Measurements from ENCODE around the gene SMYD3. TPM values are rescaled to one million over a fixed set of nuclear protein-coding genes. Genes with fewer than 3 reads are reported as not detected.

SMYD3 gene
- polyA plus RNA-seq, 1 donor from 2014 or later = 48.6 TPM

DNA sequence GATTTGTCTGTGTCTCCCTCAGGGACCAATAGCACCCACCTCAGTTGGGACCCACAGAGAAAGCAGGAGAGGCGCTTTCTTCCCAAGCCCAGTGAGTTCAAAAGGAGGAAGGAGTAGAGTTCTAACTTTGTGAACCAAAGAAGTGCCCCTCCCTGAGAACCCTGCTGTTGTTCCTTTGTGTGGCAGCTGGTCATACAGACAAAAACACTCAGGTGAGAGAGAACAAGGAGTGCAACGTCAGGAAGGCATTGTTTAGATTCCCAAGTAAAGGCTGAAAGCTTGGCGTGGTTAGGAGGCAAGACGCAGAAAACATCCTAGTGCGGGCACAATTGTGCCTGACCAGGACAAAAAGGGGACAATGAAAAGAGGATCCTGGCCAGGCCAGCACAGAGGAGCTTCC lies 697.7 kb downstream of the SMYD3 start:
- Histone ChIP-seq H3K27me3 (ENCODE audit: insufficient read depth, low read depth, low read length) (no peaks in the 10 kb centered on the region), H2AFZ (ENCODE audit: low read depth, low read length) (no peak overlapping the region), H3K4me2 (ENCODE audit: low read length) (no peak overlapping the region), H3K9me2 (ENCODE audit: insufficient read depth, low read length) (no peaks in the 10 kb centered on the region), H3K4me3 (ENCODE audit: low read length) (no peak overlapping the region), H3K27ac (ENCODE audit: low read length) (no peak overlapping the region), H3F3A (ENCODE audit: insufficient read depth, low read length, poor library complexity, severe bottlenecking) (no peaks in the 10 kb centered on the region), H3K9me3 (ENCODE audit: low read length) (no peaks in the 10 kb centered on the region), H3K36me3 (ENCODE audit: insufficient read depth, low read length) (no peaks in the 10 kb centered on the region), H4K20me1 (ENCODE audit: insufficient read depth) (no peaks in the 10 kb centered on the region), H3K79me2 (replicated peaks; ENCODE audit: insufficient read depth, low read length) (no peaks in the 10 kb centered on the region), H3K9ac (ENCODE audit: low read length) (no peak overlapping the region)
- TF ChIP-seq, protein P1, sequence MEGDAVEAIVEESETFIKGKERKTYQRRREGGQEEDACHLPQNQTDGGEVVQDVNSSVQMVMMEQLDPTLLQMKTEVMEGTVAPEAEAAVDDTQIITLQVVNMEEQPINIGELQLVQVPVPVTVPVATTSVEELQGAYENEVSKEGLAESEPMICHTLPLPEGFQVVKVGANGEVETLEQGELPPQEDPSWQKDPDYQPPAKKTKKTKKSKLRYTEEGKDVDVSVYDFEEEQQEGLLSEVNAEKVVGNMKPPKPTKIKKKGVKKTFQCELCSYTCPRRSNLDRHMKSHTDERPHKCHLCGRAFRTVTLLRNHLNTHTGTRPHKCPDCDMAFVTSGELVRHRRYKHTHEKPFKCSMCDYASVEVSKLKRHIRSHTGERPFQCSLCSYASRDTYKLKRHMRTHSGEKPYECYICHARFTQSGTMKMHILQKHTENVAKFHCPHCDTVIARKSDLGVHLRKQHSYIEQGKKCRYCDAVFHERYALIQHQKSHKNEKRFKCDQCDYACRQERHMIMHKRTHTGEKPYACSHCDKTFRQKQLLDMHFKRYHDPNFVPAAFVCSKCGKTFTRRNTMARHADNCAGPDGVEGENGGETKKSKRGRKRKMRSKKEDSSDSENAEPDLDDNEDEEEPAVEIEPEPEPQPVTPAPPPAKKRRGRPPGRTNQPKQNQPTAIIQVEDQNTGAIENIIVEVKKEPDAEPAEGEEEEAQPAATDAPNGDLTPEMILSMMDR (IDR thresholded peaks at IDR 0.05; ENCODE audit: poor library complexity, severe bottlenecking) = no peak
- TF ChIP-seq SMC3 (conservative IDR thresholded peaks at IDR 0.05; ENCODE audit: poor library complexity) = no peak

DNA sequence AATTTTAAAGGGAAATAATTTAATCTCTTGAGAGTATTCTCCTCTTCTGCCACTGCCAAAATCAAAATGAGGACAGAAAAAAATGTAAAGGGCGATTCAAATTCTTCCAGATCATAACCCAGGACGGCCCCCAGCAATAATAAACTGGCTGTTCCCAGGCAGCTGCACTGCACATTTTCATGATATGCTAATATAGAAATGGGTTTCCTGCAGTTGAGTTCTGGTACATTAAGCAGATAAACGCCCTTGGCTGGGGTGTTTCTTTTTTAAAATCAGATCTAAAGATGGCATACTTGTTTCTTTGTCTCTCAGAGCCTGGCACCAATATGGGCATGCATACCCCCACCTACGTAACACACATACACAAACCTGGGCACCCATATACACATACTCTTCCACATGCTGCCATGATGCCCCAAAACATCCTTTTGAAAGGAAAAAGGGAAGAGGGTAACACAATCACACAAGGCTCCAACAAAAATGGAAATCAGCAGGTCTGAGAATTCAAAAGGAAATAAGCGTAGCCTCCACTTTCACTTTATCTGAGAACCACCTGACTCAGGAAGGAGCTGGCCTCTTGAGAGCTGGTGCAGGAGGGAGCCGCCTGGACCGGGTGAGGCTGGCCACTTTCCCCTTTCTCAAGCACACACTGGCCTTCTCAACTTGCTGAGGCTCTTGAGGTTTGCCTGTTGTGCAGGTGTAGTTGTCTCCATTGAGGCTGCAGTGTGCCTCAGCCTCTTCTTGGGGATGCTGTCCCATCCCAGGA lies 698.9 kb downstream of the SMYD3 start:
- Histone ChIP-seq H3K9me3 (ENCODE audit: low read length) (no peaks in the 10 kb centered on the region), H2AFZ (ENCODE audit: low read depth, low read length) (no peak overlapping the region), H3K27me3 (ENCODE audit: insufficient read depth, low read depth, low read length) (no peaks in the 10 kb centered on the region), H3F3A (ENCODE audit: insufficient read depth, low read length, poor library complexity, severe bottlenecking) (no peaks in the 10 kb centered on the region), H3K9ac (ENCODE audit: low read length) (no peak overlapping the region), H4K20me1 (ENCODE audit: insufficient read depth) (no peaks in the 10 kb centered on the region), H3K27ac (ENCODE audit: low read length) (no peak overlapping the region), H3K4me3 (ENCODE audit: low read length) (no peak overlapping the region), H3K9me2 (ENCODE audit: insufficient read depth, low read length) (no peaks in the 10 kb centered on the region), H3K36me3 (ENCODE audit: insufficient read depth, low read length) (no peaks in the 10 kb centered on the region), H3K4me2 (ENCODE audit: low read length) (no peak overlapping the region), H3K79me2 (replicated peaks; ENCODE audit: insufficient read depth, low read length) (no peaks in the 10 kb centered on the region)
- TF ChIP-seq MXI1 (conservative IDR thresholded peaks at IDR 0.05; ENCODE audit: poor library complexity, severe bottlenecking) = no peak
- TF ChIP-seq TAF1 (IDR thresholded peaks at IDR 0.05; ENCODE audit: low read depth) = no peak
- TF ChIP-seq RAD21 (conservative IDR thresholded peaks at IDR 0.05) = no peak
- no peak for TF ChIP-seq EZH2 (IDR thresholded peaks at IDR 0.05; ENCODE audit: borderline replicate concordance, insufficient read depth, low read length, poor library complexity, severe bottlenecking)
- TF ChIP-seq POLR2AphosphoS5 (IDR thresholded peaks at IDR 0.05) = no peak
- TF ChIP-seq, protein P1 (IDR thresholded peaks at IDR 0.05; ENCODE audit: poor library complexity, severe bottlenecking) = no peak
- TF ChIP-seq REST (IDR thresholded peaks at IDR 0.05; ENCODE audit: borderline replicate concordance) = no peak
- no peak for TF ChIP-seq SMC3 (conservative IDR thresholded peaks at IDR 0.05; ENCODE audit: poor library complexity)
- no peak for TF ChIP-seq EP300 (conservative IDR thresholded peaks at IDR 0.05; ENCODE audit: poor library complexity, severe bottlenecking)

Data from neural cell (in vitro differentiated cells).